AG10803 (cell line): ENCODE measurements around the gene RGS6.

Experiments
- DNase-seq: peaks from one replicate; pipeline ENCODE4 v3.0.0; 2010; ENCODE audit warnings: low read depth
- H3K4me3 ChIP-seq: 2 replicates; pipeline ENCODE4 v1.5.1; 2011; ENCODE audit warnings: mild to moderate bottlenecking, low read length, control low read depth
- CTCF ChIP-seq: conservative IDR thresholded peaks from 2 replicates; pipeline ENCODE4 v1.5.1; 2011; ENCODE audit warnings: mild to moderate bottlenecking, low read length, control low read depth, inconsistent platforms

The RGS6 gene

GRCh38 chr14:72578514-72578913 lies 646.3 kb downstream of the RGS6 start:
- no peak for TF ChIP-seq CTCF
- DNase-seq: no peak
- no peak overlapping the region for H3K4me3 ChIP-seq

- DNase-seq: no peak
- no peak for TF ChIP-seq CTCF
- no peak overlapping the region for H3K4me3 ChIP-seq
Measured at GRCh38 chr14:72582582-72582981, 650.4 kb downstream of the RGS6 start.

- DNase-seq: no peak
- TF ChIP-seq CTCF: no peak
- H3K4me3 ChIP-seq: no peak overlapping the region
Measured at GRCh38 chr14:72583316-72584272, 651.4 kb downstream of the RGS6 start.

GRCh38 chr14:72588521-72588920 lies 656.3 kb downstream of the RGS6 start:
- no peak for TF ChIP-seq CTCF
- H3K4me3 ChIP-seq: no peak overlapping the region
- no peak for DNase-seq

GRCh38 chr14:72589652-72590051 lies 657.4 kb downstream of the RGS6 start:
- no peak for DNase-seq
- no peak for TF ChIP-seq CTCF
- no peak overlapping the region for H3K4me3 ChIP-seq

GRCh38 chr14:72590577-72590976 lies 658.3 kb downstream of the RGS6 start:
- TF ChIP-seq CTCF: no peak
- DNase-seq: no peak

GRCh38 chr14:72591391-72591790 lies 659.2 kb downstream of the RGS6 start:
- no peak for TF ChIP-seq CTCF
- no peak for DNase-seq

More at GRCh38 chr14:72590577-72590976, 658.3 kb downstream of the RGS6 start:
- no peak overlapping the region for H3K4me3 ChIP-seq

More at GRCh38 chr14:72591391-72591790, 659.2 kb downstream of the RGS6 start:
- H3K4me3 ChIP-seq: no peak overlapping the region
